HCT116 (cell line): ENCODE measurements around the gene MOCS1. TPM values are rescaled to one million over a fixed set of nuclear protein-coding genes. Genes with fewer than 3 reads are reported as not detected.

Source experiments
- ATAC-seq: fragments of 200-7000 bp; cut with Tn5 transposase; 2 replicates; pipeline ENCODE4 v1.9.1; 2020; ENCODE audit warnings: mild to moderate bottlenecking, moderate library complexity
- BruUV-seq: library from RNA; stranded (reverse); fragments of 400-500 nt; replicated peaks from 2 replicates; lab custom pipeline; 2021; lab: Mats Ljungman, UMichigan
- CTCF ChIA-PET: fragments of 300-600 bp; sonication (Branson Sonifier 250); formaldehyde crosslinking; loops from one replicate; lab custom pipeline; 2021; ENCODE audit warnings: antibody characterized with exemption; lab: Charles Lee
- POLR2A ChIA-PET: fragments of 300-600, 350-600 bp; sonication (Branson Sonifier 250); formaldehyde crosslinking; loops from one replicate; lab custom pipeline; 2021; ENCODE audit warnings: antibody characterized with exemption; lab: Charles Lee
- RAD21 ChIA-PET, 2 experiments: fragments of 300-600 bp; sonication (Branson Sonifier 250); formaldehyde crosslinking; loops; one replicate each; lab custom pipeline; 2023; ENCODE audit warnings: low total read pairs in 2 of 2; ENCODE audit not compliant: uncharacterized antibody in 2 of 2, unreplicated experiment in 2 of 2, low non-redundant PET in 1 of 2; lab: Charles Lee
- DNase-seq: peaks from one replicate; pipeline ENCODE4 v3.0.0-alpha.2; 2010; ENCODE audit warnings: low read depth, low spot score
- H2AFZ ChIP-seq: fragments of 200-600 bp; shearing (Covaris generic), sonication (generic); 2 replicates; pipeline ENCODE4 v1.6.1; 2017; ENCODE audit warnings: low read depth, mixed run types, mixed read lengths, antibody characterized with exemption, low read length; ENCODE audit not compliant: poor library complexity, severe bottlenecking
- H3K27ac ChIP-seq: 2 replicates; pipeline ENCODE4 v1.5.1; 2012; ENCODE audit warnings: low read depth, low read length
- H3K27me3 ChIP-seq: fragments of 200-600 bp; sonication (generic); 2 replicates; pipeline ENCODE4 v1.6.1; 2016; ENCODE audit warnings: mixed run types, low read length, mixed read lengths; ENCODE audit not compliant: insufficient read depth
- H3K36me3 ChIP-seq, 2 experiments: fragments of 200-500 bp in 1 of 2; fragments of 200-600 bp in 1 of 2; sonication (Bioruptor generic) in 1 of 2; sonication (generic) in 1 of 2; 2 replicates each; pipeline versions ENCODE4 v1.5.1 to v1.6.1; 2014 to 2016; ENCODE audit warnings: low read length in 2 of 2, inconsistent platforms in 1 of 2, mixed read lengths in 1 of 2, mixed run types in 1 of 2; ENCODE audit not compliant: insufficient read depth in 2 of 2, control insufficient read depth in 1 of 2
- H3K4me1 ChIP-seq, 2 experiments: fragments of 200-600 bp in 1 of 2; sonication (generic) in 1 of 2; 2 replicates each; pipeline versions ENCODE4 v1.5.1 to v1.6.1; 2012 to 2017; ENCODE audit warnings: low read length in 2 of 2, inconsistent platforms in 1 of 2, mild to moderate bottlenecking in 1 of 2, mixed read lengths in 1 of 2, mixed run types in 1 of 2, moderate library complexity in 1 of 2; ENCODE audit not compliant: insufficient read depth in 2 of 2, control insufficient read depth in 1 of 2
- H3K4me2 ChIP-seq: fragments of 200-600 bp; sonication (generic); 2 replicates; pipeline ENCODE4 v1.6.1; 2017; ENCODE audit warnings: mixed run types, low read length, mixed read lengths
- H3K4me3 ChIP-seq, 2 experiments: fragments of 200-600 bp in 1 of 2; sonication (generic) in 1 of 2; replicated peaks in 1 of 2; 2 replicates each; pipeline ENCODE4 v1.5.1; 2011 to 2016; ENCODE audit warnings: low read length in 2 of 2, control low read depth in 1 of 2, low read depth in 1 of 2, mild to moderate bottlenecking in 1 of 2, mixed read lengths in 1 of 2, mixed run types in 1 of 2
- H3K79me2 ChIP-seq: fragments of 200-600 bp; sonication (generic); 2 replicates; pipeline ENCODE4 v1.6.1; 2017; ENCODE audit warnings: mild to moderate bottlenecking, mixed run types, low read length, moderate library complexity, mixed read lengths; ENCODE audit not compliant: insufficient read depth
- H3K9ac ChIP-seq: fragments of 200-600 bp; sonication (generic); 2 replicates; pipeline ENCODE4 v1.6.1; 2016; ENCODE audit warnings: low read length, mixed read lengths
- H3K9me2 ChIP-seq: fragments of 200-600 bp; sonication (generic), shearing (Covaris generic); 2 replicates; pipeline ENCODE4 v1.6.1; 2017; ENCODE audit warnings: mixed run types, mild to moderate bottlenecking, moderate library complexity; ENCODE audit not compliant: insufficient read depth
- H3K9me3 ChIP-seq, 2 experiments: fragments of 200-500 bp in 1 of 2; fragments of 200-600 bp in 1 of 2; sonication (Bioruptor generic) in 1 of 2; sonication (generic) in 1 of 2; 2 replicates each; pipeline ENCODE4 v1.6.1; 2014 to 2017; ENCODE audit warnings: low read length in 2 of 2, mixed read lengths in 2 of 2, inconsistent platforms in 1 of 2, low read depth in 1 of 2, mild to moderate bottlenecking in 1 of 2, mixed run types in 1 of 2, moderate library complexity in 1 of 2; ENCODE audit not compliant: control insufficient read depth in 1 of 2, insufficient read depth in 1 of 2
- H4K20me1 ChIP-seq: fragments of 200-600 bp; sonication (generic), shearing (Covaris generic); 2 replicates; pipeline ENCODE4 v1.6.1; 2017; ENCODE audit warnings: mixed run types, mild to moderate bottlenecking, moderate library complexity; ENCODE audit not compliant: insufficient read depth
- FOSL1 ChIP-seq: IDR thresholded peaks from 2 replicates; pipeline ENCODE4 v1.6.1; 2012; ENCODE audit warnings: low read depth
- POLR2AphosphoS5 ChIP-seq: IDR thresholded peaks from 2 replicates; pipeline ENCODE4 v1.6.1; 2011; ENCODE audit warnings: mild to moderate bottlenecking, low read depth, low read length, moderate library complexity
- RAD21 ChIP-seq: IDR thresholded peaks from 2 replicates; pipeline ENCODE4 v1.6.1; 2012; ENCODE audit warnings: low read depth, mild to moderate bottlenecking
- SIN3A ChIP-seq: IDR thresholded peaks from 2 replicates; pipeline ENCODE4 v1.6.1; 2012; ENCODE audit warnings: low read depth
- SP1 ChIP-seq: IDR thresholded peaks from 2 replicates; pipeline ENCODE4 v1.6.1; 2012; ENCODE audit warnings: low read depth
- YY1 ChIP-seq: IDR thresholded peaks from 2 replicates; pipeline ENCODE4 v1.6.1; 2011; ENCODE audit warnings: low read length, low read depth, moderate library complexity, mild to moderate bottlenecking; ENCODE audit not compliant: insufficient replicate concordance; ENCODE audit errors: extremely low read depth
- intact Hi-C: fragments of 100-400 bp; cut with micrococcal nuclease; formaldehyde crosslinking; loops from 2 replicates; pipeline ENCODE4 v1.10.0; 2022
- total RNA-seq: library from RNA; stranded (reverse); gene quantifications from one replicate; pipeline ENCODE4 v1.2.1, GENCODE V29; 2021; ENCODE audit not compliant: unreplicated experiment

MOCS1 gene
- total RNA-seq, 1 experiment from 2014 or later = 9.3 TPM

GRCh38 chr6:39947611-39948068 is 13.4 kb upstream of the MOCS1 start:
- Histone ChIP-seq H2AFZ (no peak overlapping the region), H3K9me3 (no peaks in the 10 kb centered on the region), H3K27ac (no peak overlapping the region), H3K4me2 (no peak overlapping the region), H3K9ac (no peak overlapping the region), H3K4me1 (no peaks in the 10 kb centered on the region), H3K36me3 (no peaks in the 10 kb centered on the region), H3K9me2 (no peaks in the 10 kb centered on the region), H3K4me3 (no peak overlapping the region), H4K20me1 (no peaks in the 10 kb centered on the region), H3K79me2 (no peaks in the 10 kb centered on the region), H3K27me3 (peaks cover 49% of the 10 kb centered on the region)
- intact Hi-C loops = no loop called here
- ChIA-PET RAD21 (no interaction called here), CTCF (no interaction called here), POLR2A (interaction anchor here (0.7 kb wide), 1 partner anchor 1085 kb away, joined by 3 read pairs; no protein-coding TSS in a partner anchor)
- BruUV-seq = no TSS peak
- TF ChIP-seq SIN3A (no peak), SP1 (no peak)
- no peak for DNase-seq
- ATAC-seq = no peak

GRCh38 chr6:39945626-39946025 is 11.4 kb upstream of the MOCS1 start:
- Histone ChIP-seq H3K9ac (no peak overlapping the region), H3K4me2 (no peak overlapping the region), H4K20me1 (no peaks in the 10 kb centered on the region), H3K27ac (no peak overlapping the region), H3K27me3 (peaks cover 32% of the 10 kb centered on the region), H3K79me2 (no peaks in the 10 kb centered on the region), H3K9me2 (no peaks in the 10 kb centered on the region), H3K36me3 (no peaks in the 10 kb centered on the region), H3K9me3 (no peaks in the 10 kb centered on the region), H2AFZ (no peak overlapping the region), H3K4me1 (no peaks in the 10 kb centered on the region), H3K4me3 (no peak overlapping the region)
- intact Hi-C loops = no loop called here
- no peak for DNase-seq
- ChIA-PET RAD21 (no interaction called here), POLR2A (no interaction called here), CTCF (no interaction called here)
- ATAC-seq = no peak
- TF ChIP-seq YY1 = no peak
- TF ChIP-seq POLR2AphosphoS5 = no peak
- TF ChIP-seq RAD21 = no peak
- TF ChIP-seq FOSL1 = no peak
- TF ChIP-seq SIN3A = no peak
- no TSS peak for BruUV-seq
